BJ (cell line): ENCODE data around the gene L1CAM. TPM values are rescaled to one million over a fixed set of nuclear protein-coding genes. Genes with fewer than 3 reads are reported as not detected.

Source experiments
- CTCF ChIA-PET: fragments of 350-600 bp; formaldehyde crosslinking; extraction: SDS; loops from one replicate; lab custom pipeline; 2021; ENCODE audit warnings: antibody characterized with exemption, inconsistent platforms; lab: Yijun Ruan, JAX
- POLR2A ChIA-PET: fragments of 300-600 bp; sonication (Branson Sonifier 250); formaldehyde crosslinking; extraction: SDS; loops from one replicate; lab custom pipeline; 2021; ENCODE audit warnings: antibody characterized with exemption; lab: Charles Lee
- DNase-seq: peaks from one replicate; pipeline ENCODE4 v3.0.0-alpha.2; 2011; ENCODE audit warnings: low read depth
- H3K27me3 ChIP-seq: 2 replicates; pipeline ENCODE4 v1.6.0; 2011; ENCODE audit warnings: low read length; ENCODE audit not compliant: control insufficient read depth, insufficient read depth
- H3K36me3 ChIP-seq: 2 replicates; pipeline ENCODE4 v1.5.1; 2011; ENCODE audit warnings: low read length; ENCODE audit not compliant: control insufficient read depth, insufficient read depth
- H3K4me3 ChIP-seq: 2 replicates; pipeline ENCODE4 v1.5.1; 2011; ENCODE audit warnings: low read depth, mild to moderate bottlenecking, control low read depth, low read length
- CTCF ChIP-seq: IDR thresholded peaks from 2 replicates; pipeline ENCODE4 v1.5.1; 2011; ENCODE audit warnings: low read depth, mild to moderate bottlenecking, control low read depth, inconsistent platforms, low read length, moderate library complexity; ENCODE audit not compliant: insufficient read depth
- polyA plus RNA-seq: library from polyadenylated mRNA; depleted of rRNA; stranded (reverse); fragments of >200 nt; gene quantifications from 2 replicates; pipeline ENCODE4 v1.2.3, GENCODE V29; 2011

Gene L1CAM
- polyA plus RNA-seq, 1 experiment = 62.0 TPM

GRCh38 chrX:153873282-153874084, 12.5 kb downstream of the L1CAM start:
- CTCF ChIA-PET = no interaction called here

GRCh38 chrX:153871946-153872878, 13.8 kb downstream of the L1CAM start:
- ChIA-PET POLR2A (no interaction called here), CTCF (no interaction called here)
- DNase-seq = no peak
- TF ChIP-seq CTCF = no peak
- Histone ChIP-seq H3K4me3 (no peak overlapping the region), H3K27me3 (no peaks in the 10 kb centered on the region), H3K36me3 (peaks cover 8% of the 10 kb centered on the region)

More at GRCh38 chrX:153873282-153874084, 12.5 kb downstream of the L1CAM start:
- no peak for TF ChIP-seq CTCF
- no peak for DNase-seq
- POLR2A ChIA-PET = no interaction called here
- Histone ChIP-seq H3K4me3 (no peak overlapping the region), H3K27me3 (no peaks in the 10 kb centered on the region), H3K36me3 (peaks cover 8% of the 10 kb centered on the region)

- TF ChIP-seq CTCF = no peak
- CTCF ChIA-PET = no interaction called here
- H3K36me3 ChIP-seq = peaks cover 8% of the 10 kb centered on the region
- no peak overlapping the region for H3K4me3 ChIP-seq
- DNase-seq = no peak
- POLR2A ChIA-PET = no interaction called here
- H3K27me3 ChIP-seq = no peaks in the 10 kb centered on the region
Measured at GRCh38 chrX:153871451-153871850, 14.5 kb downstream of the L1CAM start.

- Histone ChIP-seq H3K36me3 (peaks cover 8% of the 10 kb centered on the region), H3K27me3 (no peaks in the 10 kb centered on the region), H3K4me3 (no peak overlapping the region)
- no peak for DNase-seq
- ChIA-PET CTCF (no interaction called here), POLR2A (interaction anchor here (0.6 kb wide), 1 partner anchor 74 kb away, joined by 6 read pairs; no protein-coding TSS in a partner anchor)
- no peak for TF ChIP-seq CTCF
Measured at GRCh38 chrX:153870791-153871360, 15.1 kb downstream of the L1CAM start.

- Histone ChIP-seq H3K36me3 (peaks cover 8% of the 10 kb centered on the region), H3K27me3 (no peaks in the 10 kb centered on the region), H3K4me3 (no peak overlapping the region)
- ChIA-PET POLR2A (interaction anchor here (0.6 kb wide), 1 partner anchor 75 kb away, joined by 6 read pairs; no protein-coding TSS in a partner anchor), CTCF (no interaction called here)
- DNase-seq = no peak
- TF ChIP-seq CTCF = no peak
Measured at GRCh38 chrX:153870288-153870690, 15.7 kb downstream of the L1CAM start.
